DND-41 (cell line): ENCODE results near the gene PI4KB.

Experiments
- EZH2 ChIP-seq: IDR thresholded peaks from 3 replicates; pipeline ENCODE4 v1.6.1; 2012; ENCODE audit warnings: borderline replicate concordance, low read depth, mild to moderate bottlenecking, moderate library complexity, low read length, inconsistent platforms; ENCODE audit not compliant: severe bottlenecking
- TF ChIP-seq, protein P1 (sequence below): IDR thresholded peaks from 2 replicates; pipeline ENCODE4 v1.5.1; 2012; ENCODE audit warnings: borderline replicate concordance, low read length, moderate library complexity, mild to moderate bottlenecking; ENCODE audit not compliant: poor library complexity, severe bottlenecking; ENCODE audit errors: extremely low read depth

DNA sequence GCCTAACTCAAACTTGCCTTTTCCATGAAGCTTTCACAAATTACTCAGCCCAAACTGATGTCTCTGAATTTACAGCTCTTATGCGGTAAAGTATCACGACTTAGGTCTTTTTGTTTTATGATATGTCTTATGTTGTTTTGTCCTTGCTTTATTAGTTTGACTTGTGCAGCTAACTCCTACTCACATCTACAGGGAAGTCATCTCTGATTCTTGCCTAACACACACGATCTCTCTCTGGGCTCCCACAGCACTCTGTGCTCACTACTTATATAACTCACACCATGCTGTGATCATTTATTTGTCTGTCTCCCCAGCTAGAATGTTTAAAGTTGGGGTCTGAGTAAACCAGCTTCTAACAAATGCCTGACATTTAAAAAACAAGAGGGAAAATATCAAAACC is 9.3 kb upstream of the PI4KB start:
- TF ChIP-seq, protein P1, sequence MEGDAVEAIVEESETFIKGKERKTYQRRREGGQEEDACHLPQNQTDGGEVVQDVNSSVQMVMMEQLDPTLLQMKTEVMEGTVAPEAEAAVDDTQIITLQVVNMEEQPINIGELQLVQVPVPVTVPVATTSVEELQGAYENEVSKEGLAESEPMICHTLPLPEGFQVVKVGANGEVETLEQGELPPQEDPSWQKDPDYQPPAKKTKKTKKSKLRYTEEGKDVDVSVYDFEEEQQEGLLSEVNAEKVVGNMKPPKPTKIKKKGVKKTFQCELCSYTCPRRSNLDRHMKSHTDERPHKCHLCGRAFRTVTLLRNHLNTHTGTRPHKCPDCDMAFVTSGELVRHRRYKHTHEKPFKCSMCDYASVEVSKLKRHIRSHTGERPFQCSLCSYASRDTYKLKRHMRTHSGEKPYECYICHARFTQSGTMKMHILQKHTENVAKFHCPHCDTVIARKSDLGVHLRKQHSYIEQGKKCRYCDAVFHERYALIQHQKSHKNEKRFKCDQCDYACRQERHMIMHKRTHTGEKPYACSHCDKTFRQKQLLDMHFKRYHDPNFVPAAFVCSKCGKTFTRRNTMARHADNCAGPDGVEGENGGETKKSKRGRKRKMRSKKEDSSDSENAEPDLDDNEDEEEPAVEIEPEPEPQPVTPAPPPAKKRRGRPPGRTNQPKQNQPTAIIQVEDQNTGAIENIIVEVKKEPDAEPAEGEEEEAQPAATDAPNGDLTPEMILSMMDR: no peak
- TF ChIP-seq EZH2: no peak
